GM12878 (cell line): ENCODE results near the gene TDRD12. TPM values are rescaled to one million over a fixed set of nuclear protein-coding genes. Genes with fewer than 3 reads are reported as not detected.

ENCODE experiments used
- CREB1 ChIP-seq: IDR thresholded peaks from 2 replicates; pipeline ENCODE4 v1.6.1; 2012; ENCODE audit warnings: low read depth, mild to moderate bottlenecking, inconsistent platforms
- FOS ChIP-seq: IDR thresholded peaks from 3 replicates; pipeline ENCODE4 v1.6.1; 2011; ENCODE audit warnings: borderline replicate concordance; ENCODE audit not compliant: insufficient read length; ENCODE audit errors: extremely low read depth
- FOXM1 ChIP-seq: IDR thresholded peaks from 2 replicates; pipeline ENCODE4 v1.6.1; 2012; ENCODE audit warnings: low read depth, mild to moderate bottlenecking, inconsistent platforms, low read length, moderate library complexity
- HDGF ChIP-seq: fragments of 450-650 bp; IDR thresholded peaks from 2 replicates; pipeline ENCODE4 v1.6.1; 2016; ENCODE audit warnings: antibody characterized with exemption
- IRF3 ChIP-seq: fragments of 450-650 bp; IDR thresholded peaks from 2 replicates; pipeline ENCODE4 v1.6.1; 2014; ENCODE audit warnings: mild to moderate bottlenecking
- MEF2A ChIP-seq: IDR thresholded peaks from 2 replicates; pipeline ENCODE4 v1.6.1; 2011; ENCODE audit warnings: low read depth, mild to moderate bottlenecking, low read length, moderate library complexity; ENCODE audit not compliant: insufficient read depth
- PAX8 ChIP-seq: fragments of 450-650 bp; IDR thresholded peaks from 2 replicates; pipeline ENCODE4 v1.6.1; 2017; ENCODE audit warnings: mild to moderate bottlenecking, moderate library complexity
- POLR2AphosphoS5 ChIP-seq: IDR thresholded peaks from 2 replicates; pipeline ENCODE4 v1.6.1; 2011; ENCODE audit warnings: mild to moderate bottlenecking, low read length, inconsistent platforms
- RB1 ChIP-seq: fragments of 450-650 bp; formaldehyde crosslinking; IDR thresholded peaks from 2 replicates; pipeline ENCODE4 v1.6.1; 2017; ENCODE audit warnings: mild to moderate bottlenecking, borderline replicate concordance
- RELB ChIP-seq: fragments of 450-650 bp; IDR thresholded peaks from 2 replicates; pipeline ENCODE4 v1.6.1; 2017; ENCODE audit warnings: low read depth, mild to moderate bottlenecking, moderate library complexity
- RUNX3 ChIP-seq: IDR thresholded peaks from 2 replicates; pipeline ENCODE4 v1.6.1; 2012; ENCODE audit warnings: low read length, inconsistent platforms
- SKIL ChIP-seq: fragments of 450-650 bp; IDR thresholded peaks from 2 replicates; pipeline ENCODE4 v1.6.1; 2017; ENCODE audit warnings: mild to moderate bottlenecking, low read depth, inconsistent platforms; ENCODE audit not compliant: poor library complexity, severe bottlenecking
- TAF1 ChIP-seq: IDR thresholded peaks from 2 replicates; pipeline ENCODE4 v1.6.1; 2011; ENCODE audit warnings: mild to moderate bottlenecking, low read depth, low read length, borderline replicate concordance
- ZZZ3 ChIP-seq: IDR thresholded peaks from 2 replicates; pipeline ENCODE4 v1.6.1; 2011; ENCODE audit warnings: low read depth; ENCODE audit not compliant: control insufficient read depth, insufficient read length
- polyA plus RNA-seq, 11 experiments: library from polyadenylated mRNA; depleted of rRNA in 4 of 11; unstranded in 6 of 11; stranded (reverse) in 5 of 11; fragments of >200 nt; fragmentation: Nextera tagmentation in 4 of 11; fragmentation: Illumina TruSeq in 1 of 11; extraction: Ambion mirVana in 4 of 11; extraction: Trizol in 1 of 11; gene quantifications; 1 replicate in 1 of 11; 2 replicates in 10 of 11; pipeline versions ENCODE4 v1.2.1 to v1.2.3, GENCODE V29; 2011 to 2016; ENCODE audit warnings: inconsistent platforms in 2 of 11, missing spikeins in 2 of 11, low read depth in 1 of 11
- total RNA-seq, 4 experiments: library from RNA; depleted of rRNA in 3 of 4; stranded (reverse); fragments of >200 nt in 3 of 4; fragmentation: Illumina TruSeq in 1 of 4; extraction: Trizol in 1 of 4; gene quantifications; 2 replicates each; pipeline versions ENCODE4 v1.2.1 to v1.2.3, GENCODE V29; 2013 to 2021

The TDRD12 gene
- total and polyA plus RNA-seq, 10 of the 15 experiments (the other 5 are each of a cell fraction or from before 2014, with no cell fraction given): 0.08 to 0.15 TPM; not detected in 8

GRCh38 chr19:32674931-32675719 lies 44.4 kb upstream of the TDRD12 start, which contains the start of gene ANKRD27 (continued):
- TF ChIP-seq RELB (0 out of 2 replicates have a peak, but pooled peaks have one; percentile 23), FOXM1 (no peak), TAF1 (peak; percentile 24; the same call in 1 of the 2 replicates), POLR2AphosphoS5 (peak; percentile 66; the same call in 1 of the 2 replicates), SKIL (no peak), RUNX3 (0 out of 2 replicates have a peak, but pooled peaks have one; percentile 2), RB1 (peak; percentile 47; the same call in 1 of the 2 replicates), PAX8 (no peak), ZZZ3 (no peak), IRF3 (peak; percentile 92), FOS (peak; percentile 77), MEF2A (no peak), HDGF (peak; percentile 72; the same call in 1 of the 2 replicates), CREB1 (peak; percentile 55; the same call in 1 of the 2 replicates)
